ENCODE results near the gene MGAT5.

Gene MGAT5

DNA sequence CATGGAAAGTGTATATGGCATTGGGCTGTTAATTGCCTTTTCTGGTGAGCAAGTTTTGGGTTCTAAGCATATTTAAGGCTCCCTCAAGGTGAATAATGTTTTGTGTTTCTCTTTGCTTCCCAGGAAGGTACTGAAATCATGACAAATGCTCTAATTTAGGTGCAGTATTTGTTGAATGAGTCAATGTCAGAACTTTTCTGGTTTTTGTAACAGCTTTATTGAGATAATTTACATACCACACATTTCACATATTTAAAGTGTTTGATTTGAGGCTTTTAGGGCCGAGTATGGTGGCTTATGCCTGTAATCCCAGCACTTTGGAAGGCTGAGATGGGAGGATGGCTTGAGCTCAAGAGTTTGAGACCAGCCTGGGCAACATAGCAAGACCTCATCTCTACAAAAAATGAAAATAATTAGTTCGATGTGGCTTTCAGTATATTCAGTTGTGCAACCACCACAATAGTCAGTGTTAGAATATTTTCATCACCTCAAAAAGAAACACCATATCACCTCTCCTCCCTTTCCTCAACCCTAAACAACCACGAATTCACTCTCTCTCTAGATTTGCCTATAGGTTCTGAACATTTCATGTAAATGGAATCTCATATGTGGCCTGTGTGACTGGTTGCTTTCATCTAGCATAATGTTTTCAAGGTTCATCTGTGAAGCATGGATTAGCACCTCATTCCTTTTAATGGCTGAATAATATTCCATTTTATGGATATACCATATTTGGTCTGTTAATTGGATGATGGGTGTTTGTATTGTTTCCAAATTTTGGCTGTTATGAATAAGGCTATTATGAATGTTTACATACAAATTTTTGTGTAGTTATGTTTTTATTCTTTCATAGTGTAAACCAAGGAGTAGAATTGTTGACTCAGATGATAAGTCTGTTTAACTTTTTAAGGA, 54.9 kb downstream of the MGAT5 start:
- no peak for DNase-seq

DNA sequence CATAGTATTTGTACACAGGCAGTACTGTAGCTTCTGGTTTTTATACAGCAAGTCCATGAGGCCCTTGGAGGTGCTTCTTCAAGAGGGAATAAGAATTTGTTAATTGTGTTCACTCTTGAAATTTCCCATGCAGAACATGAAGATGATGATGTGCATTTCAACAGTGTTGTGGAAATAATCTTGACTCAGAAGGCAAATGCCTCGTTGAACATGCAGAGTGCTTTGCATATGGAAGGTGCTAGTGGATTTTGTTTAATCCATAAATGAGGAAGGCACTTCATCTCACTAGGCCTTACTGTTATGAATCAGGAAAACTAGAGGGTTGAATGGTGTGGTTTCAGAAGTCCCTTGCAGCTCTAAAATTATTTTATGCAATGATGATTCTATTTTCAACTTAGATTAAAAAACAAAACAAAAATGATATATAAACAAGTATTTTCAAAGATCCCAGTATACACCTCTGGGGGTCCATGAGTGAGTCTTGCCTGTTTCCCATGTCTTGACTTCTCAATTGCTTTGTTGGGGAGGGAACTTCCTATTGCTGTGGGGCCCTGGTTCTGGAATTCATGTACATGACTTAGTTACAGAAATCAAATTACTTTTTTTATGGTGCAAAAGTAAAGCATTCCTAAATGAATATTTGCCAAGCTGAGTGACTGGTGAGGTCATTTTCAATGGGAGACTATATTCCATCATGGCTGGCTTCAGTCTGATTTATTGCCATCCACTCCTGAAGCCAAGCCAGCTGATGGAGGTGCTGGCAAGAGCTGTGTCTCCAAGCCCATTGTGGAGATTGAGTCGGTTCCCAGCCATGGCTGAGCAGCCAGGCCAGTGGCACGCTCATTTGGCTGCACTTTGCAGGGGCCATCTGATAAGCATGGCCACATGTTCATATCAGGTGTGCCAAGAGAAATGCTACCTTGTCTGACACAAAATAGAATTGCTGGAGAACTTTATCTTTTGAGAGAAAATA, 56.5 kb downstream of the MGAT5 start:
- no peak for DNase-seq

DNA sequence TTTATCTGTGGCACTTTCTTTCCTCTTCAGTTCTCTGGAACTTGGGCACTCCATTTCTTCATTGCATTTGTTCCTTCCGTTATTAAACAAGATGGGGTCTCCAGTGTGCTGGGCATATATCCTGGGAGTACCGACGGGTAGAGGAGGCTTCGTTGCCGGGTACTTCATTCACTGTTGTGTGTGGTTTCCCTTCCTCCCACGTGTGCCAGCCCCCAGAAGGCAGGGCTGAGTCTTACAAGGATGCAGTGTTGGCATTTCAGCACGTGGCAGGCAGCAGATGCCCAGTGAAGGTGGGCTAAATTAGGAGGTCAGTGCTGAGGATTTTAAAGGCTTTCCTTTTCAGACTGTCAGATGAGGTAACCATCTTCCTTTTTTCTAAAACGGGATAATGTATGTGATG, 58.6 kb downstream of the MGAT5 start:
- DNase-seq: no peak

- no peak for DNase-seq
Measured at GRCh38 chr2:134314202-134314601, 60.3 kb downstream of the MGAT5 start.

DNA sequence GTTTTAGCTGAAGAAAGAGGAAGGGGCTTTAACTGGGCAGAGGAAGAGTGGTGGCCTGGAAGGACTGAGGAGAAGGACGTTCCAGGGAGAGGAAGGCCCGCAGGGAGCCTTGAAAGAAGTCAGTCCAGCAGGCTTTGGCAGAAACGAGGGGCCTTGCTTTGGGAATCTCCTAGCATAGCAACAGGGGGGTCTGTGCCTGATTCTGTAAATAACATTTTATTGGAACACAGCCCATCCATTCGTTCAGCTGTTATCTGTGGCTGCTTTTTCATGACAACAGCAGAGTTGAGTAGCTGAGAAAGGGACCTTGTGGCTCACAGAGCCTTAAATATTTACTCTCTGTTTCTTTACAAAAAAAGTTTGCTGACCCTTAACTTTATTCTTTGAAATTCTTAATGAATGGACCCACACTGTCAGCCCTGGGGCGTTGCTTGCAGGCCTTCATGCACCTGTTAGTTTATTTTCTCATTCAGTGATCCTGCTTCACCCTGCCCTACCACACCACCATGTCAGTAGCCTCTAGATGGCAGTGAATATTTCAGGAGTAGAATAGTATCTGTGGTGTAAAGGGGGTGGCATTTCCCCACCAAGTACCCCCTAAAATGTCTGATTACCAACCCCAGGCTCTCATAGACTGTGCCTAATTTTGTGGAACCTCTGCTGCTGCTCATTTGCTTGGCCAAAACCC, 61.0 kb downstream of the MGAT5 start:
- no peak for DNase-seq

- no peak for DNase-seq
Measured at GRCh38 chr2:134315471-134315870, 61.6 kb downstream of the MGAT5 start.

DNA sequence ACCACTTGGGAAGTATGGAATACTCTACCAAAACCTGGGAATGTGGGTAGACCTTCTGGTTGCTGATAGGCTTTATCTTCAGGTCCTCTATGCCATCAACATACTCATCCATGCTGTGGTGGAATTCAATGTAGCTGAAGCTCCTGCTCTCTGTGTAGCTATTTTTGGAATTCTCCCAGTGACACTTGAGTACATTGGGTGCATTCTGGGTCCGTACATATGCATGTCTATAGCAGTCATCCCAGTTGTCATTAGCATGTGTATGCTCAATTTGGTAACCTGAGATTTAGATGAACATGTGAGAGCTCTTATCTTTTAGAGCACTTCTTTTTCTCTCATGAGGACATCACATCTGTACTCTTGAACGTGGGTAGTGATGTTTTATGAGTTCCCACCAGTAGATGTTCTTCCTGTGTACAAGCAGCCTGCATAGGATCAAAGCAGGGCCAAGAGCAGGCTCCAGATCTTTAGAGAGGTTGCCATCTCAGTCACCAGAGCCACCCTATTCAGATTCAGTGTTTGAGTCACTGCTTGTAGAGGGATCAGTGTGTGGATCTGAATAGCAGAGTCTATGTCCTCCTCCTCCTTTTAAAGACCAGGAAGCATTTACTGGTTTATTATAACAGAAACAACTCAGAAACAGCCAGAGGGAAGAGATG, 65.9 kb downstream of the MGAT5 start:
- no peak for DNase-seq

DNA sequence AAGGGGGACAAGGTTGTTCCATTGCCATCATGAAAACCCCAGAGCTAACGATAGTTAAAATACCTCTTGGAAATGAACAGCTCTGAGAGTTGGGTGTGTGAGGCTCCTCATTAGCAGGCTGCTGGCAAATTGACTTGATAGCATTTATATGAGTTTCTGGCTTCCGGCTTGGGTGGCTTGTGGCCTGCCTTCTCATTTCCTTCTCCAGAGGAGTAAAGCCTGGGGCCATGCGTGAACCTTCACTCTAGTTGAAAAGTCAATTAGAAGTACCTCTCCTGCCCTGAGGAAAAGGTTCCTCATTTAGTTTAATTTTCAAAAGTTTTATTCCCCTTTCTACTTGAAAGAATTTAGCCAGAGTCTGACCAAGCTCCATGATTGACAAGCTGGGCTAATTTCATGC, 67.1 kb downstream of the MGAT5 start:
- no peak for DNase-seq

DNA sequence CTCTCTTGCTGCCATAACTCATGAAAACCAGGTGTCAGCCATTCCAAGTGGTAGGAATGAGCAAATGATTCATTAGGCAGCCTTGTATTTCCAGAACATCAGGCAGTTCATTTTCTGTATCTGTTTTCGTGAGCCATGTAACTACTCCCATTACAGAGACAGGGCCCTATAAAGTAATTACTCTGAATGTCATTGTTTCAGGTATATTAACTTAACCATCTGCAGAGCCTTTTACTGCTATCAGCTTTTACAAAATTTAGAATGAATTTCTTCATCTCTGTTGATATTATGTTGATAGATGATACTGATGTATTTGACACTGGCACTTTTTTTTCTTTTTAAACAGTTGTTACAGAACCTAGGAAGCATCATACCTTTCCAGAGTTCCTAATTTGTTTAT, 69.9 kb downstream of the MGAT5 start:
- no peak for DNase-seq

- no peak for DNase-seq
Measured at GRCh38 chr2:134324430-134324829, 70.6 kb downstream of the MGAT5 start.

DNA sequence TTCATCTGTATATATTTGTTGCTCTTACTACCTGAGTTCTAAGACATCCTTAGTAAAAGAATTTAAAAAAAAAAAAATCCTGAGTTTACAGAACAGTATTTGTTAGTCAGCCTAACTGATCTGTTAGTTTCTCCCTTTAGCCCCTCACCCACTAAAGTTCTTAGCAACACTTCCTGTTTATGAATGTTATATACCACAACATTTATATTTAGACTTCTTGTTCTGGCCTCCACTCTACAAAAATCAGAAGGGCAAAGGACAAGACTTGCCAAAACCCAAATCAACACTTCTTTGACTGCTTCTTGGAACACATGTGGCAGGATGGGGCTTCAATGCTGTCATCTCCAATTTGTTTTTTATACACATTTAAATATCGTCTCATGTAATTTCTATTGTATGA, 71.1 kb downstream of the MGAT5 start:
- no peak for DNase-seq

DNA sequence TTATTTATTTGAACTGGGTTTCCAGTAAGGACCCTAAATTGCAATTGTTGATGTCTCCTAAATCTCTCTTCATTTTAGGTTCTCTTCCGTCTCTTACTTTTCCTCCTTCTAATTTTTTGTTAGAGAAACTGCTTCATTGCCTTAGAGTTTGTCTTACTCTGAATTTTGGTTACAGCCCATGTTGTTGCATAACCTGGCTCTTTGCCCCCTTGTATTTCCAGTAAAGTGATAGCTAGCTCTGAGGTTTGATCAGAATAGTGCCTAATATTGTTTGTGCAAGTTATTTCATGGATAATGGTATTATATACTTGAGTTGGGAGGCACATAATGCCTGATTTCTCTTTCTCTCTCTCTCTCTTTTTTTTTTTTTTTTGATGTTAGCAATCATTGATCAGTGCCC, 71.8 kb downstream of the MGAT5 start:
- no peak for DNase-seq

DNA sequence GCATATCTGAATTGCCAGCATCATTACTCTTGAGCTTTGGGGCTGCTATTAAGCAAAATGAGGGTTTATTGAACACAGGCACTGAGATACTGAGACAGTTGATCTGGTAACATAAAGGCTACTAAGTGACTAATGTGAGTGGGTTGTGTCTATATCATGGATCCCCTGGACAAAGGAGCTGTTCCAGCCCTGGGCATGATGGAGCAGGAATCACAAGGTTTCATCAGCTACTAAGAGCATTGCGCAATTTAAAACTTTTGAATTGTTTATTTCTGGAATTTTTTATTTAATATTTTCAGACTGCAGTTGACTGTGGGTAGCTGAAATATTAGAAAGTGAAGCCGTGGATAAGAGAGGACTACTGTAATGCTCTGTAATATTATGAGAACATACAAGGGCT, 73.5 kb downstream of the MGAT5 start:
- no peak for DNase-seq

- DNase-seq: no peak
Measured at GRCh38 chr2:134331081-134331480, 77.2 kb downstream of the MGAT5 start.

DNA sequence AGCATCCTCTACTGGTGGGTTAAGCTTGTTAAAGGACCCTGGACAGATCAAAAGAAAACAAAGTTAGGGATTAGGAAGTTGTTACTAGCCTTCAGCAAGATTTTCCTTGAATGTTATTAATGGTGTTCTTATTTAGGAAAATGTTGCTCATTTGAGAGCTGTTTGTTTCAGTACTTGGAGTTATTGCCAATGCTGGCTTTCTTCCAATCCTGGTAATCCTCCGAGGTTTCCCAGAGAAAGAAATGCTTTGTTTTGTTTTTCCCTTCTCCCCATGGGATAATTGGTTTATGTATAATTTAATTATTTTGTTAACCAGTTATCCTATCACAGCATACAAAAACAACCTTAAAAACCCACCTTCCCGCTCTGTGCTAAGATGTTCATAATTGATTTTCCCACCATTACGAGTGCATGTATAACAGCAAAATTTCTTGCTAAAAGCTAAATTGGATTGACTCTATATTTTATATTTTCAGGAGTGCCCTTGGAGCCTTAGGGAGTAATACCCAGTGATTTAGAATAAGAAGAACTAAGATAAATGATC, 79.8 kb downstream of the MGAT5 start:
- DNase-seq: no peak

GRCh38 chr2:134334542-134335353, 80.9 kb downstream of the MGAT5 start:
- no peak for DNase-seq

GRCh38 chr2:134335601-134336000, 81.7 kb downstream of the MGAT5 start:
- DNase-seq: no peak

DNA sequence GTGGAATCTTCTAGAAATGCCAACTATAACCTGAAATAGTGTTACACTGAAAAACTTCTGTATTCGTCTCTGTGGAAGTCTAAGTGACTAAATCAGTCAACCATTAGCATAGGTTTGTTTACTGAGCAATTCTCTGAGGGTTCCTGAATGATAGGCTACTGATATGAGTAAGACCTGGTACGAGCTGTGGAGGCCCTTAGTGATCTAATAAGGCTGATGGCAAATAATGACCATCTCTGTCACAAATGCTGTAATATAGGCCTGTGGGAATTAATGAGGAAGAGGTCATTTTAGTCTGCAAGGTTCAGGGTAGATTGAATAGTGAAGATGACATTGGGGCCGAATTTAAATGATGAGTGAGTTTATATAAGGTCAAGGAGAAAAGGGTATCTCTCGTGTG, 82.5 kb downstream of the MGAT5 start:
- no peak for DNase-seq

GRCh38 chr2:134336921-134337320, 83.0 kb downstream of the MGAT5 start:
- DNase-seq: no peak

DNA sequence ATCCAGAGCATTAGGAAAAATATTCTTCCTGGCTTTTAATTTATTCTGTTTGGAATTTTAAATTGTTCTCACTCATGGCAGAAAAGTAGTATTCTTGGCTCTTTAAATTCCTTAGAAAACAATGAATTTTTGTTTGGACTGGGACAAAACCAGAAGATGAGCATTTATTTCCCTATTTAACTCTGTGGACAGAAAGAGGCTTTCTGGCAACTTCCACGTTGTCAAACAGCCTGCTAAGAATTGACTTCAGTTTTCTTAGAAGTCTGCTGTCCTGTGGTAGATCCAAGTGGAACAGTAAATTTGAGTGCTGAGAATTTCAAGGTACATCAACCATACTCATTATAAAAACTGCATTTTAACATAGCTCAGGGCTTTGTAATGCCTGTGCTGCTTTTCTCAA, 83.8 kb downstream of the MGAT5 start:
- no peak for DNase-seq

DNA sequence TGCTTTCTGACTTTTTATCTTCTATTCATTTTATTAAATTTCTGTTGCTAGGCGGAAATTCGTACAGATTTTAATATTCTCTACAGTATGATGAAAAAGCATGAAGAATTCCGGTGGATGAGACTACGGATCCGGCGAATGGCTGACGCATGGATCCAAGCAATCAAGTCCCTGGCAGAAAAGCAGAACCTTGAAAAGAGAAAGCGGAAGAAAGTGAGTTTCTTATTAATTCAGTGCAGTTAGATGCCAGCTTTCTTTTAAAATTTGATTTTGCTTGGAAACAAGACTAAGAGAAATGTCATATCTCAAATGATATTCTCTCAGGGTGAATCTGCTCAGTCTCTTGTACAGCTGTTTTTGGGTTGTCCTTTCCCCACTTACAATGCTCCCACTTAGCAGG, 84.3 kb downstream of the MGAT5 start:
- DNase-seq: no peak

DNA sequence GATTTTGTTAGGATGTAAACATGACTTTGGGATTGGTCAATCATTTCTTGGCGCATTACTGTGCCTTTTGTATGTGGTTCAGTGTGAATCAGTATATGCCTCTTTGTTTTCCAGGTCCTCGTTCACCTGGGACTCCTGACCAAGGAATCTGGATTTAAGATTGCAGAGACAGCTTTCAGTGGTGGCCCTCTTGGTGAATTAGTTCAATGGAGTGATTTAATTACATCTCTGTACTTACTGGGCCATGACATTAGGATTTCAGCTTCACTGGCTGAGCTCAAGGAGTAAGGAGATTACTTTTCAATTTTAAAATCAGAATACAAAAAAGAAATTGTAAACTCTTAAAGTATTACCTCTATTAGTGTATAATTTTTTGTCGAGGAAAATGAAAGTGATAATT, 87.6 kb downstream of the MGAT5 start:
- no peak for DNase-seq
